Measurements from ENCODE around the gene MGARP. TPM values are rescaled to one million over a fixed set of nuclear protein-coding genes. Genes with fewer than 3 reads are reported as not detected.
"Not testable (repeated sequence)": the region's sequence is repeated elsewhere in the genome, so short reads cannot be mapped to it uniquely, and the experiment has no call there.

MGARP gene
- total RNA-seq = 1 to 10 TPM in 5 of 10 donors, under 1 TPM in 4, not detected in 1; 0.36 to 2.3 (median 1.1) TPM
- 1 to 10 TPM; 1.5 to 1.7 TPM for polyA plus RNA-seq
- long read RNA-seq, donor 1 = 0 reads
- long read RNA-seq, donor 2, partial matches to known transcripts = 0 of 1 reads
- long read RNA-seq, donor 2, other reads (novel, unspliced or antisense) = 0 of 1 reads
- long read RNA-seq, donor 3 = 0 reads

GRCh38 chr4:139279760-139280620 lies at the start of gene MGARP:
Gene MGARP (minus strand): TSS chr4:139280225. CDS start chr4:139280158, 67 bp downstream.
- peak in 1 of 2 donors; percentile 29 for DNase-seq
- 6% methylated on average over 51 of the region's 51 CpGs for WGBS, 2 donors
- peak within 1 kb of the TSS in 3 of 10 donors; percentile 6 to 18 (median 15) for H3K27ac ChIP-seq
- intact Hi-C loops (cut with DNase I) = loop anchor here in 4 of 10 donors (10.0 kb wide), 3 partner anchors 55 to 175 kb away; no protein-coding TSS in a partner anchor
- H3K4me1 ChIP-seq = peaks cover 0 to 21% (median 14%) of the 10 kb centered on the region in 9 donors
- peak; percentile 50 to 85 (median 76) for ATAC-seq
- H3K9me3 ChIP-seq = peaks cover 0 to 7% (median 0%) of the 10 kb centered on the region in 11 donors
- no peak for TF ChIP-seq CTCF (IDR thresholded peaks at IDR 0.05)
- H3K27me3 ChIP-seq = peaks cover 0 to 62% (median 25%) of the 10 kb centered on the region in 7 donors
- H3K36me3 ChIP-seq = no peaks in the 10 kb centered on the region
- H3K4me3 ChIP-seq = peak within 1 kb of the TSS; percentile 29 to 62 (median 57)

- Histone ChIP-seq H3K9me3 (peaks cover 0 to 5% (median 0%) of the 10 kb centered on the region in 11 donors), H3K27me3 (no peaks in the 10 kb centered on the region), H3K4me3 (no peak overlapping the region), H3K36me3 (peaks cover 0 to 25% (median 3%) of the 10 kb centered on the region in 9 donors), H3K4me1 (peaks cover 0 to 7% (median 1%) of the 10 kb centered on the region in 9 donors), H3K27ac (no peak overlapping the region)
- no peak for TF ChIP-seq CTCF (IDR thresholded peaks at IDR 0.05)
- WGBS, 2 donors = 84 to 87% methylated on average over 4 of the region's 4 CpGs
- intact Hi-C loops (cut with DNase I) = no loop called here
- no peak for DNase-seq
- no peak for ATAC-seq
These were observed 49.7 kb upstream of the MGARP start for GRCh38 chr4:139329665-139330200.

- 80 to 86% methylated on average over 6 of the region's 6 CpGs for WGBS, 2 donors
- intact Hi-C loops (cut with DNase I) = no loop called here
- DNase-seq (no peak), ATAC-seq (no peak)
- Histone ChIP-seq H3K9me3 (peaks cover 0 to 5% (median 0%) of the 10 kb centered on the region in 11 donors), H3K4me3 (no peak overlapping the region), H3K27me3 (no peaks in the 10 kb centered on the region), H3K4me1 (peaks cover 0 to 19% (median 13%) of the 10 kb centered on the region in 9 donors), H3K36me3 (peaks cover 0 to 18% (median 1%) of the 10 kb centered on the region in 9 donors), H3K27ac (no peak overlapping the region)
- no peak for TF ChIP-seq CTCF (IDR thresholded peaks at IDR 0.05)
These were observed 44.6 kb upstream of the MGARP start for GRCh38 chr4:139324620-139325019.

- peaks cover 0 to 22% (median 13%) of the 10 kb centered on the region in 9 donors for H3K4me1 ChIP-seq
- H3K4me3 ChIP-seq; H3K9me3 ChIP-seq; H3K36me3 ChIP-seq; intact Hi-C loops (cut with DNase I); H3K27ac ChIP-seq; H3K27me3 ChIP-seq; DNase-seq; ATAC-seq: not testable (repeated sequence)
- WGBS, 2 donors = 97% methylated on average over 6 of the region's 6 CpGs
These were observed 42.5 kb upstream of the MGARP start for GRCh38 chr4:139322541-139322940.

GRCh38 chr4:139322070-139322469 lies 42.0 kb upstream of the MGARP start:
- H3K4me1 ChIP-seq = peaks cover 0 to 27% (median 13%) of the 10 kb centered on the region in 9 donors
- H3K36me3 ChIP-seq; ATAC-seq; H3K9me3 ChIP-seq; H3K27me3 ChIP-seq; H3K27ac ChIP-seq; H3K4me3 ChIP-seq; intact Hi-C loops (cut with DNase I); DNase-seq: not testable (repeated sequence)
- 29 to 45% methylated on average over 1 of the region's 1 CpG for WGBS, 2 donors
